ENCODE data around the gene DCC.

- TF ChIP-seq, protein P1, sequence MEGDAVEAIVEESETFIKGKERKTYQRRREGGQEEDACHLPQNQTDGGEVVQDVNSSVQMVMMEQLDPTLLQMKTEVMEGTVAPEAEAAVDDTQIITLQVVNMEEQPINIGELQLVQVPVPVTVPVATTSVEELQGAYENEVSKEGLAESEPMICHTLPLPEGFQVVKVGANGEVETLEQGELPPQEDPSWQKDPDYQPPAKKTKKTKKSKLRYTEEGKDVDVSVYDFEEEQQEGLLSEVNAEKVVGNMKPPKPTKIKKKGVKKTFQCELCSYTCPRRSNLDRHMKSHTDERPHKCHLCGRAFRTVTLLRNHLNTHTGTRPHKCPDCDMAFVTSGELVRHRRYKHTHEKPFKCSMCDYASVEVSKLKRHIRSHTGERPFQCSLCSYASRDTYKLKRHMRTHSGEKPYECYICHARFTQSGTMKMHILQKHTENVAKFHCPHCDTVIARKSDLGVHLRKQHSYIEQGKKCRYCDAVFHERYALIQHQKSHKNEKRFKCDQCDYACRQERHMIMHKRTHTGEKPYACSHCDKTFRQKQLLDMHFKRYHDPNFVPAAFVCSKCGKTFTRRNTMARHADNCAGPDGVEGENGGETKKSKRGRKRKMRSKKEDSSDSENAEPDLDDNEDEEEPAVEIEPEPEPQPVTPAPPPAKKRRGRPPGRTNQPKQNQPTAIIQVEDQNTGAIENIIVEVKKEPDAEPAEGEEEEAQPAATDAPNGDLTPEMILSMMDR (IDR thresholded peaks at IDR 0.05; ENCODE audit: low read depth, low read length, poor library complexity, severe bottlenecking): no peak
- no peak for TF ChIP-seq EZH2phosphoT487 (IDR thresholded peaks at IDR 0.05; ENCODE audit: borderline replicate concordance, low read length)
Measured at GRCh38 chr18:52815651-52816050, 475.7 kb downstream of the DCC start.
